Neural cell (in vitro differentiated cells): ENCODE measurements around the gene IP6K1. TPM values are rescaled to one million over a fixed set of nuclear protein-coding genes. Genes with fewer than 3 reads are reported as not detected.

Experiments
- H2AFZ ChIP-seq: fragments of 200-600, 300-800 bp; sonication (generic), shearing (Covaris generic); 2 replicates; pipeline ENCODE4 v1.6.0; 2014; ENCODE audit warnings: low read depth, mild to moderate bottlenecking, antibody characterized with exemption, low read length, moderate library complexity
- H3F3A ChIP-seq: fragments of 200-600 bp; shearing (Covaris generic); 2 replicates; pipeline ENCODE4 v1.6.1; 2016; ENCODE audit warnings: mild to moderate bottlenecking, moderate library complexity, mixed read lengths, antibody characterized with exemption, low read length; ENCODE audit not compliant: insufficient read depth, poor library complexity, severe bottlenecking
- H3K27ac ChIP-seq: fragments of 200-600, 300-800 bp; sonication (generic), shearing (Covaris generic); 2 replicates; pipeline ENCODE4 v1.5.1; 2014; ENCODE audit warnings: mild to moderate bottlenecking, low read length, moderate library complexity
- H3K27me3 ChIP-seq: fragments of 300-800, 200-600 bp; sonication (generic), shearing (Covaris generic); 2 replicates; pipeline ENCODE4 v1.6.0; 2014; ENCODE audit warnings: mild to moderate bottlenecking, low read depth, low read length, moderate library complexity; ENCODE audit not compliant: insufficient read depth
- H3K36me3 ChIP-seq: fragments of 300-800, 200-600 bp; sonication (generic), shearing (Covaris generic); 2 replicates; pipeline ENCODE4 v1.5.1; 2014; ENCODE audit warnings: mild to moderate bottlenecking, antibody characterized with exemption, low read length, moderate library complexity; ENCODE audit not compliant: insufficient read depth
- H3K4me2 ChIP-seq: fragments of 300-800, 200-600 bp; sonication (generic), shearing (Covaris generic); 2 replicates; pipeline ENCODE4 v1.6.0; 2014; ENCODE audit warnings: mild to moderate bottlenecking, low read length
- H3K4me3 ChIP-seq: fragments of 300-800, 200-600 bp; sonication (generic), shearing (Covaris generic); 2 replicates; pipeline ENCODE4 v1.5.1; 2014; ENCODE audit warnings: mild to moderate bottlenecking, low read length, moderate library complexity
- H3K79me2 ChIP-seq: fragments of 200-600 bp; shearing (Covaris generic); replicated peaks from 2 replicates; pipeline ENCODE4 v1.6.0; 2014; ENCODE audit warnings: mild to moderate bottlenecking, low read length, moderate library complexity; ENCODE audit not compliant: insufficient read depth
- H3K9ac ChIP-seq: fragments of 300-800, 200-600 bp; sonication (generic), shearing (Covaris generic); 2 replicates; pipeline ENCODE4 v1.6.1; 2016; ENCODE audit warnings: mild to moderate bottlenecking, low read length, mixed read lengths
- H3K9me2 ChIP-seq: fragments of 200-600 bp; shearing (Covaris generic); 2 replicates; pipeline ENCODE4 v1.6.1; 2016; ENCODE audit warnings: mild to moderate bottlenecking, low read length, mixed read lengths; ENCODE audit not compliant: insufficient read depth
- H3K9me3 ChIP-seq: fragments of 200-600, 300-800 bp; sonication (generic), shearing (Covaris generic); 2 replicates; pipeline ENCODE4 v1.6.1; 2016; ENCODE audit warnings: mild to moderate bottlenecking, mixed run types, low read length, moderate library complexity, mixed read lengths
- H4K20me1 ChIP-seq: fragments of 200-600 bp; shearing (Covaris generic); 2 replicates; pipeline ENCODE4 v1.6.1; 2016; ENCODE audit warnings: mild to moderate bottlenecking, mixed run types; ENCODE audit not compliant: insufficient read depth
- CTCF ChIP-seq: fragments of 450-650 bp; IDR thresholded peaks from 2 replicates; pipeline ENCODE4 v1.5.1; 2014; ENCODE audit warnings: antibody characterized with exemption, mild to moderate bottlenecking, moderate library complexity; ENCODE audit not compliant: poor library complexity, severe bottlenecking
- EP300 ChIP-seq: fragments of 450-650 bp; conservative IDR thresholded peaks from 2 replicates; pipeline ENCODE4 v1.6.1; 2014; ENCODE audit warnings: antibody characterized with exemption, mild to moderate bottlenecking, moderate library complexity; ENCODE audit not compliant: poor library complexity, severe bottlenecking
- EZH2 ChIP-seq: fragments of 200-600, 300-800 bp; shearing (Covaris generic), sonication (generic); IDR thresholded peaks from 2 replicates; pipeline ENCODE4 v1.6.1; 2014; ENCODE audit warnings: antibody characterized with exemption, low read length, borderline replicate concordance, mild to moderate bottlenecking; ENCODE audit not compliant: insufficient read depth, poor library complexity, severe bottlenecking
- MXI1 ChIP-seq: fragments of 450-650 bp; conservative IDR thresholded peaks from 2 replicates; pipeline ENCODE4 v1.6.1; 2014; ENCODE audit warnings: antibody characterized with exemption, mild to moderate bottlenecking; ENCODE audit not compliant: poor library complexity, severe bottlenecking
- POLR2AphosphoS5 ChIP-seq: IDR thresholded peaks from 2 replicates; pipeline ENCODE4 v1.6.1; 2012
- RAD21 ChIP-seq: fragments of 450-650 bp; conservative IDR thresholded peaks from 2 replicates; pipeline ENCODE4 v1.6.1; 2014; ENCODE audit warnings: antibody characterized with exemption, mild to moderate bottlenecking, moderate library complexity
- REST ChIP-seq: IDR thresholded peaks from 2 replicates; pipeline ENCODE4 v1.6.1; 2012; ENCODE audit warnings: borderline replicate concordance
- SMC3 ChIP-seq: fragments of 450-650 bp; conservative IDR thresholded peaks from 2 replicates; pipeline ENCODE4 v1.6.1; 2014; ENCODE audit warnings: antibody characterized with exemption, mild to moderate bottlenecking, moderate library complexity; ENCODE audit not compliant: poor library complexity
- TAF1 ChIP-seq: IDR thresholded peaks from 2 replicates; pipeline ENCODE4 v1.6.1; 2012; ENCODE audit warnings: low read depth
- polyA plus RNA-seq: library from polyadenylated mRNA; depleted of rRNA; stranded (reverse); fragments of >200 nt; gene quantifications from 2 replicates; pipeline ENCODE4 v1.2.3, GENCODE V29; 2014

Gene IP6K1
- polyA plus RNA-seq, 1 donor from 2014 or later: 52.7 TPM

- Histone ChIP-seq H3K9ac (no peak overlapping the region), H2AFZ (no peak overlapping the region), H3K9me2 (no peaks in the 10 kb centered on the region), H3K36me3 (no peaks in the 10 kb centered on the region), H3K9me3 (no peaks in the 10 kb centered on the region), H4K20me1 (peaks cover 8% of the 10 kb centered on the region), H3K79me2 (peaks cover 76% of the 10 kb centered on the region), H3K27ac (no peak overlapping the region), H3K4me2 (no peak overlapping the region), H3K27me3 (no peaks in the 10 kb centered on the region), H3F3A (no peaks in the 10 kb centered on the region), H3K4me3 (no peak overlapping the region)
- no peak for TF ChIP-seq RAD21
- TF ChIP-seq MXI1: no peak
- no peak for TF ChIP-seq REST
- TF ChIP-seq EP300: no peak
- TF ChIP-seq TAF1: no peak
- no peak for TF ChIP-seq EZH2
Measured at GRCh38 chr3:49771340-49771938, 14.9 kb downstream of the IP6K1 start.

- Histone ChIP-seq H3K9me2 (no peaks in the 10 kb centered on the region), H3K27ac (no peak overlapping the region), H4K20me1 (peaks cover 5% of the 10 kb centered on the region), H2AFZ (no peak overlapping the region), H3K27me3 (no peaks in the 10 kb centered on the region), H3K9me3 (no peaks in the 10 kb centered on the region), H3K4me3 (no peak overlapping the region), H3K9ac (no peak overlapping the region), H3K36me3 (no peaks in the 10 kb centered on the region), H3K79me2 (peaks cover 73% of the 10 kb centered on the region), H3K4me2 (no peak overlapping the region), H3F3A (no peaks in the 10 kb centered on the region)
- TF ChIP-seq EZH2 (no peak), RAD21 (no peak), CTCF (no peak), MXI1 (no peak), TAF1 (no peak), EP300 (no peak), SMC3 (no peak), POLR2AphosphoS5 (no peak), REST (no peak)
Measured at GRCh38 chr3:49769926-49770325, 16.4 kb downstream of the IP6K1 start.
